ENCODE results near the gene ANO1.
"Not testable (repeated sequence)": the region's sequence is repeated elsewhere in the genome, so short reads cannot be mapped to it uniquely, and the experiment has no call there.

ANO1 gene

DNA sequence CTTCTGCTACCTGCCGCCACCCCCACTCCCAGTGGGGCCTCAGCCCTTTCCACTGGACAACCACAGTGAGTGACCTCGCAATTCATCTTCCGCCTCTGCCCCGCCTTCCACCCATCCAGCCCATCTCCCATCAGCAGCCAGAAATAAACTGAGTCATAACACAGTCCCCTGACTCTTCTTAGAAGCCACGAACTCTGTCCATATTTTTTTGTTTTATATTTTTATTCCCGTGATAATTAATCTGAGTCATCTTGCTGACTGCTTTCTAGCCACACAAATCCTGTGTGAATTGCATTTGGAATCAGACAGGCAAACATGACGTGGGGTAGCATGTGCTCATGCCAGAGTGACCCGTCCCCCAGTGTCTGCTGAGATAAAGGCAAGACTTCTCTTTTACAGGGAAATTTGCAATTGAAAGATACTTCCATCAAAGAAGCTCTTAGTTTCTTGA is 132.0 kb downstream of the ANO1 start:
- in situ Hi-C loops (cut with HindIII; ENCODE audit: low sequenced_read_pairs) = no loop called here
- DNase-seq (ENCODE audit: low read depth) = no peak

DNA sequence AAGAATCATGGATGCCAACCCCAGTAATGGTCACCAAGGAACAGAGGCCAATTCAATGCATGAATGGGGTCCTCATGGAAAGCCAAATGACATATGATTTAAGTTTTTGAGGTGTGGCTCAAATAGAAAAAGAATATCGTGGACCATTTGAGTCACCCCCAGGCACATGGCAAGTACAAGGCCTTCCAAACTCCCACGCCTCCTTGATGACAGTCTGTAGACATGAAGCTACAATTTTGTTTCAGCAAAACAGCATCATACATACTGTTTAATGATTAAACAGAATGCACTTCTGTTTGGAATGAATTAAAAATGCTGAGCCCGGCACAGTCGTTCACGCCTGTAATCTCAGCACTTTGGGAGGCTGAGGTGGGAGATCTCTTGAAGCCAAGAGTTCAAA is 132.4 kb downstream of the ANO1 start:
- no peak for DNase-seq (ENCODE audit: low read depth)

More for the DNA sequence above, 132.0 kb downstream of the ANO1 start:
- no peak overlapping the region for H3K4me3 ChIP-seq (ENCODE audit: low read depth, low read length)
- TF ChIP-seq, protein P1, sequence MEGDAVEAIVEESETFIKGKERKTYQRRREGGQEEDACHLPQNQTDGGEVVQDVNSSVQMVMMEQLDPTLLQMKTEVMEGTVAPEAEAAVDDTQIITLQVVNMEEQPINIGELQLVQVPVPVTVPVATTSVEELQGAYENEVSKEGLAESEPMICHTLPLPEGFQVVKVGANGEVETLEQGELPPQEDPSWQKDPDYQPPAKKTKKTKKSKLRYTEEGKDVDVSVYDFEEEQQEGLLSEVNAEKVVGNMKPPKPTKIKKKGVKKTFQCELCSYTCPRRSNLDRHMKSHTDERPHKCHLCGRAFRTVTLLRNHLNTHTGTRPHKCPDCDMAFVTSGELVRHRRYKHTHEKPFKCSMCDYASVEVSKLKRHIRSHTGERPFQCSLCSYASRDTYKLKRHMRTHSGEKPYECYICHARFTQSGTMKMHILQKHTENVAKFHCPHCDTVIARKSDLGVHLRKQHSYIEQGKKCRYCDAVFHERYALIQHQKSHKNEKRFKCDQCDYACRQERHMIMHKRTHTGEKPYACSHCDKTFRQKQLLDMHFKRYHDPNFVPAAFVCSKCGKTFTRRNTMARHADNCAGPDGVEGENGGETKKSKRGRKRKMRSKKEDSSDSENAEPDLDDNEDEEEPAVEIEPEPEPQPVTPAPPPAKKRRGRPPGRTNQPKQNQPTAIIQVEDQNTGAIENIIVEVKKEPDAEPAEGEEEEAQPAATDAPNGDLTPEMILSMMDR (IDR thresholded peaks at IDR 0.05; ENCODE audit: low read depth, low read length, missing control alignments) = no peak

DNA sequence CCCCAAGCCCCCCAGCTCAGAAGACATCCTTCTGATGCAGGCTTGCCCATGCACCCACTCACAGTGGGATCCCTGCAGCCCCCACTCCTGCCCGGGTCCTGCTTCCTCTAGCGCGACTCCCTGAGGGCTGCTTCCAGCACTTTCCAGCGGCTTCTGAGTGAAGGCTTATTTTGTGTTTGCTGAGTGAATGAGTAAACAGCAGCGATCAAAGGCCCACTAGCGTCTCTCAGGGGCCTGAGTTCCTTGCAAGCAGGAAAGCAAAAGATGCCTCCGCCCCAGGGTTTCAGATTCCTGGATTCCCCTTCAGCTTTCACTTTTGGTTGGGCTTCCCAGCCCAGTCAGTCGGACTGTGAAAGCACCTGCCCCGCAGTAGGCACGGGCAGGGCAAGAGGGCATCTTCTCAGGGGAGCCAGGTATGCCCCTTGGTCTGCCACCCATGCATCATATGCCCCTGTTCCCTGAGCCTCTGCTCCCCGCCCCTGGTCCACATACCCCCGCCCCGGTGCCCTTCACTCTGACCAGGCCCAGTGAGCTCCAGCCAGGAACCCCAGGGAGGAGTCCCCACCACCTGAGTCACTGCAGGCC is 134.2 kb downstream of the ANO1 start:
- DNase-seq (ENCODE audit: low read depth) = no peak
- no peak overlapping the region for H3K4me3 ChIP-seq (ENCODE audit: low read depth, low read length)
- TF ChIP-seq, protein P1 (IDR thresholded peaks at IDR 0.05; ENCODE audit: low read depth, low read length, missing control alignments) = no peak
- in situ Hi-C loops (cut with HindIII; ENCODE audit: low sequenced_read_pairs) = no loop called here

More for the DNA sequence above, 132.4 kb downstream of the ANO1 start:
- H3K4me3 ChIP-seq (ENCODE audit: low read depth, low read length) = no peak overlapping the region
- TF ChIP-seq, protein P1 (IDR thresholded peaks at IDR 0.05; ENCODE audit: low read depth, low read length, missing control alignments) = no peak
- in situ Hi-C loops (cut with HindIII; ENCODE audit: low sequenced_read_pairs) = no loop called here

DNA sequence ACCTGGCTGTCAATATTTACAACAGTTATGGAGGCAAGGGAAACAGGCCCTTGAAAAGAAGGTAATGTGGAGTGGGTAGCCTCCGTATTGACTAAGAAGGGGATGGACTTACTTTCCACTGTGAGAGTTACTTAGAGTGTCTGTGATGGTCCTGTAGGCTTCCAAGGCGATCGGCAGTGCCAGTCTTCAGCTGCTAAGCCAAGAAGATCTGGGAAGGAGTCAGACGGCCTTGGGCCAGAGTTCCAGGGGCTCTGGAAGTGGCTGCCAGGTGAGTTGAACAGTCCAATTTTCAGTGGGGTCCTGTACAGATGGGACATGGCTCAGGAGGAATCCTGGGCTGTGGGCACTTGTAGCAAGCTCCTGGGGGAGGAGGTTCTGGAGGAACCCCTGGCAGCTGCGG is 139.3 kb downstream of the ANO1 start:
- in situ Hi-C loops (cut with HindIII; ENCODE audit: low sequenced_read_pairs); DNase-seq (ENCODE audit: low read depth); H3K4me3 ChIP-seq (ENCODE audit: low read depth, low read length): not testable (repeated sequence)

DNA sequence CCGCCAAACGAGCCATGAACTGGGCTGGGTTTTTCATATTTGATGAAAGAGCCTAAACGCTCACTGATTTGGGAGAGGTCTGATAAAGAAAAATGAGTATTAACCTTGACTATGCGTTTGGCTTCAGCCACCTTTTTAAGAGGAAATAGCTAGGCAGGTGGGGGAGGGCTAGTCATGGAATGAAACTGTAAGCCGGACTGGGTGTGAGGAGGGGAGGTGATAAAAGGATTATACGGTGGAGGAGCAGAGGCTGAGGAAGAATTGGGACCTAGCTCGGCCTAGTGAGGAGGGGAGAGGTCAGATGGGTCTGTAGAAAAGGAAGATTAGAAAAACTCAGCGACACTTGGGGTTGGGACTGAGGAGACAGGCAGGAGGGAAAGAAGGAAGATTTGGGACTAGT is 140.0 kb downstream of the ANO1 start:
- DNase-seq (ENCODE audit: low read depth); in situ Hi-C loops (cut with HindIII; ENCODE audit: low sequenced_read_pairs); H3K4me3 ChIP-seq (ENCODE audit: low read depth, low read length): not testable (repeated sequence)

DNA sequence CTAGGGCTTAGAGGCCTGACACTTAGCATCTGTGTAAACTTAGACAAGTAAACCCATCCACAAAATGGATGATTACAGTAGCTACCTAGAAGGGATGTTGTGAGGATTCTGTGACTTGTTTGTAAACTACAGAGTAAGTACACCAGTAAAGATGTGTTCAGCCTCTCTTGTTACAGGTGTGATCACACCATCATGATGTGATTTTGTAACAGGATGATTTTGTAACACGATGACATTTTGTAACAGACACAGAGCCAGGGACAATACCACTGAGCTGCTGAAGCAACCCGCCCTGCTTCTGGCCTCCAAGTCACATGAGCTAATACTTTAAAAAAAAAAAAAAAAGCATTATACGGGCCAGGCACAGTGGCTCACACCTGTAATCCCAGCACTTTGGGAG is 142.0 kb downstream of the ANO1 start:
- TF ChIP-seq, protein P1 (IDR thresholded peaks at IDR 0.05; ENCODE audit: low read depth, low read length, missing control alignments) = no peak
- no peak overlapping the region for H3K4me3 ChIP-seq (ENCODE audit: low read depth, low read length)
- DNase-seq (ENCODE audit: low read depth) = no peak
- in situ Hi-C loops (cut with HindIII; ENCODE audit: low sequenced_read_pairs) = no loop called here

DNA sequence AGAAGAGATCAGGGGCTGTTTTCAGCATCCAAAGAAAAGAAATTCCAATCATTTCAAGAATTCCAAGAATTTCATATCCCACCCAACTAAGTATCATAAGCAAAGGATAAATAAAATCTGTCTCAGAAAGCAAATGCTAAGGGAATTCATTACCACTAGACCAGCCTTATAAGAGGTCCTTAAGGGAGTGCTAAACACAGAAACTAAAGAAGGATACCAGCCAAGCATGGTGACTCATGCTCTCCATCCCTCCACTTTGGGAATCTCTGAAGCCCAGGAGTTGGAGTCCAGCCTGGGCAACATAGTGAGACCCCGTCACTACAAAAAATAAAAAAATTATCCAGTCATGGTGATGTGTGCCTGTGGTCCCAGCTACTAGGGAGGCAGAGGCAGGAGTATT is 142.8 kb downstream of the ANO1 start:
- H3K4me3 ChIP-seq (ENCODE audit: low read depth, low read length) = no peak overlapping the region
- no peak for DNase-seq (ENCODE audit: low read depth)
- TF ChIP-seq, protein P1 (IDR thresholded peaks at IDR 0.05; ENCODE audit: low read depth, low read length, missing control alignments) = no peak
- in situ Hi-C loops (cut with HindIII; ENCODE audit: low sequenced_read_pairs) = no loop called here

All from astrocyte of the cerebellum (primary cell).